Lower leg skin (tissue), 4 donors: ENCODE measurements around the gene DGKE. TPM values are rescaled to one million over a fixed set of nuclear protein-coding genes. Genes with fewer than 3 reads are reported as not detected.

Source experiments
- DNase-seq, 2 donors: peaks; one replicate each; pipeline ENCODE4 v3.0.0-alpha.2; 2019; ENCODE audit warnings: low spot score in 2 of 2
- H3K4me3 ChIP-seq: fragments of 200-600 bp; sonication (generic); 2 replicates; pipeline ENCODE4 v1.5.1; 2017; ENCODE audit warnings: mild to moderate bottlenecking, low read depth; ENCODE audit not compliant: poor library complexity, severe bottlenecking
- CTCF ChIP-seq, 3 donors: fragments of 450-650 bp; IDR thresholded peaks; one replicate each; pipeline ENCODE4 v1.5.1; 2016; ENCODE audit warnings: antibody characterized with exemption in 3 of 3, mild to moderate bottlenecking in 3 of 3, moderate library complexity in 2 of 3
- POLR2A ChIP-seq, 2 donors: fragments of 450-650 bp; IDR thresholded peaks; one replicate each; pipeline ENCODE4 v1.6.1; 2016 to 2017; ENCODE audit warnings: antibody characterized with exemption in 2 of 2, mild to moderate bottlenecking in 1 of 2, moderate library complexity in 1 of 2
- WGBS, 2 donors: methylation state at CpG; one replicate each; pipeline ENCODE4 v1.1.5; 2018; 5-methylcytosine and 5-hydroxymethylcytosine counted together
- intact Hi-C: fragments of 100-400 bp; cut with DNase I; formaldehyde crosslinking; loops from one replicate; pipeline ENCODE4 v1.15.0; 2023; ENCODE audit warnings: low total_unique reads
- total RNA-seq, 4 donors: library from RNA; depleted of rRNA; stranded (reverse); fragments of >200 nt; gene quantifications; one replicate each; pipeline ENCODE4 v1.1.0, GENCODE V29; 2016

Gene DGKE
- total RNA-seq, 4 donors from 2014 or later, result 2.5 to 5.7 (median 3.2) TPM

- TF ChIP-seq CTCF (IDR thresholded peaks at IDR 0.05), result no peak
- TF ChIP-seq POLR2A (IDR thresholded peaks at IDR 0.05), result no peak
- WGBS, 2 donors, result 67 to 69% methylated on average over 6 of the region's 6 CpGs
- intact Hi-C loops, result no loop called here
- no peak for DNase-seq
- no peak overlapping the region for H3K4me3 ChIP-seq
Observed at GRCh38 chr17:56815711-56816110, 18.2 kb upstream of the DGKE start.

GRCh38 chr17:56817066-56817465 is 16.9 kb upstream of the DGKE start:
- intact Hi-C loops, result no loop called here
- H3K4me3 ChIP-seq, result no peak overlapping the region
- no peak for DNase-seq
- TF ChIP-seq POLR2A (IDR thresholded peaks at IDR 0.05) (no peak), CTCF (IDR thresholded peaks at IDR 0.05) (no peak)

- no peak overlapping the region for H3K4me3 ChIP-seq
- 90 to 95% methylated on average over 2 of the region's 2 CpGs for WGBS, 2 donors
- DNase-seq, result no peak
- TF ChIP-seq POLR2A (IDR thresholded peaks at IDR 0.05) (no peak), CTCF (IDR thresholded peaks at IDR 0.05) (no peak)
- intact Hi-C loops, result no loop called here
Observed at GRCh38 chr17:56819030-56819429, 14.9 kb upstream of the DGKE start.

GRCh38 chr17:56819431-56820145 is 14.4 kb upstream of the DGKE start:
- H3K4me3 ChIP-seq, result no peak overlapping the region
- peak in 1 of 2 donors; percentile 72 for DNase-seq
- intact Hi-C loops, result loop anchor here (5.0 kb wide), 1 partner anchor 118 kb away; no protein-coding TSS in a partner anchor
- TF ChIP-seq CTCF (IDR thresholded peaks at IDR 0.05), result peak in 1 of 3 donors; percentile 74
- TF ChIP-seq POLR2A (IDR thresholded peaks at IDR 0.05), result no peak
- 17% methylated on average over 14 of the region's 14 CpGs for WGBS, 2 donors

GRCh38 chr17:56820207-56820606 is 13.7 kb upstream of the DGKE start:
- TF ChIP-seq POLR2A (IDR thresholded peaks at IDR 0.05) (no peak), CTCF (IDR thresholded peaks at IDR 0.05) (no peak)
- no peak for DNase-seq
- H3K4me3 ChIP-seq, result no peak overlapping the region
- 67 to 73% methylated on average over 10 of the region's 10 CpGs for WGBS, 2 donors
- intact Hi-C loops, result loop anchor here (5.0 kb wide), 1 partner anchor 117 kb away; no protein-coding TSS in a partner anchor
